GM13976 (cell line): ENCODE measurements around the gene COL4A3.

Experiments used
- DNase-seq: peaks from one replicate; pipeline ENCODE4 v3.0.0; 2012; ENCODE audit warnings: low spot score
- in situ Hi-C: fragments of 300-500 bp; cut with MboI; formaldehyde crosslinking; loops from one replicate; pipeline ENCODE4 v1.12.0; 2022; ENCODE audit warnings: low sequenced_read_pairs, mixed read lengths, inconsistent platforms; ENCODE audit not compliant: unreplicated experiment
- TF ChIP-seq, protein P1 (sequence below): IDR thresholded peaks from 2 replicates; pipeline ENCODE4 v1.5.1; 2012; ENCODE audit warnings: borderline replicate concordance, mild to moderate bottlenecking; ENCODE audit not compliant: insufficient read depth; ENCODE audit errors: extremely low read depth, missing control alignments, control extremely low read depth

The COL4A3 gene

DNA sequence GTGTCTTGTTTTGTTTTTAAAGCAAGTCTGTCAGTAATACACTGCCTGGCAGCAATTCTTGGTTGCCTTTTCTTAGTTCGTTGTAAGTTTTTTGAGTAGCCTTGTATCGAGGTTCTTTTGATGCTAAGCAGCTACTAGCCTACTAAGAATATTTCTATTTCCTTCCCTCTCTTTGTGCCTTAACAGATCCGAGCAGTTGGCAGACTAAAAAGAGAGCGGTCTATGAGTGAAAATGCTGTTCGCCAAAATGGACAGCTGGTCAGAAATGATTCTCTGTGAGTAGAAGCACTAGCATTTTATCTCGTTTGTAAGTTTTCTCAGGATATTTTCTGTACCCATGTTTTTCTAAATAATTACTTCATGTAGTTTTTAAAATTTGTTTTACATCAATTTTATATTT lies 175.7 kb downstream of the COL4A3 start:
- in situ Hi-C loops: no loop called here
- TF ChIP-seq, protein P1, sequence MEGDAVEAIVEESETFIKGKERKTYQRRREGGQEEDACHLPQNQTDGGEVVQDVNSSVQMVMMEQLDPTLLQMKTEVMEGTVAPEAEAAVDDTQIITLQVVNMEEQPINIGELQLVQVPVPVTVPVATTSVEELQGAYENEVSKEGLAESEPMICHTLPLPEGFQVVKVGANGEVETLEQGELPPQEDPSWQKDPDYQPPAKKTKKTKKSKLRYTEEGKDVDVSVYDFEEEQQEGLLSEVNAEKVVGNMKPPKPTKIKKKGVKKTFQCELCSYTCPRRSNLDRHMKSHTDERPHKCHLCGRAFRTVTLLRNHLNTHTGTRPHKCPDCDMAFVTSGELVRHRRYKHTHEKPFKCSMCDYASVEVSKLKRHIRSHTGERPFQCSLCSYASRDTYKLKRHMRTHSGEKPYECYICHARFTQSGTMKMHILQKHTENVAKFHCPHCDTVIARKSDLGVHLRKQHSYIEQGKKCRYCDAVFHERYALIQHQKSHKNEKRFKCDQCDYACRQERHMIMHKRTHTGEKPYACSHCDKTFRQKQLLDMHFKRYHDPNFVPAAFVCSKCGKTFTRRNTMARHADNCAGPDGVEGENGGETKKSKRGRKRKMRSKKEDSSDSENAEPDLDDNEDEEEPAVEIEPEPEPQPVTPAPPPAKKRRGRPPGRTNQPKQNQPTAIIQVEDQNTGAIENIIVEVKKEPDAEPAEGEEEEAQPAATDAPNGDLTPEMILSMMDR: no peak
- no peak for DNase-seq

DNA sequence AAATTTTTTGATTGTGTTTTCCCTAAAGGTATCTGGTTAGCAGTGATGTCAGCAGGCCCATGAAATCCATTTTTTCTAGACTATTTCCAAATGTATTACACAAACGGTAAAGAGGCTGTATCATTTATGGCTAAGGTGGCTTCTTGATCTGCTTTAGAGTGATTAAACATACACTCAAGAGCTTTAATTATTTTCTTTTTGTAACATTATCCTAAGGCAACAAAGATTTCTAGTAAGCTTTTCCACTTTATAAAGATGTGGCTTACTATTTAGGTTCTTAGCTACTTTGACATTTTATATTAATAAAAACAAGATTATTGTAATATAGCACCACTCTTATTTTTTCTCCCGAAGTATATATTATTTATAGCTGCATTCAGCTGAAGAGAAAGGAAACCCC lies 177.1 kb downstream of the COL4A3 start:
- no peak for DNase-seq
- TF ChIP-seq, protein P1: no peak
- in situ Hi-C loops: no loop called here

DNA sequence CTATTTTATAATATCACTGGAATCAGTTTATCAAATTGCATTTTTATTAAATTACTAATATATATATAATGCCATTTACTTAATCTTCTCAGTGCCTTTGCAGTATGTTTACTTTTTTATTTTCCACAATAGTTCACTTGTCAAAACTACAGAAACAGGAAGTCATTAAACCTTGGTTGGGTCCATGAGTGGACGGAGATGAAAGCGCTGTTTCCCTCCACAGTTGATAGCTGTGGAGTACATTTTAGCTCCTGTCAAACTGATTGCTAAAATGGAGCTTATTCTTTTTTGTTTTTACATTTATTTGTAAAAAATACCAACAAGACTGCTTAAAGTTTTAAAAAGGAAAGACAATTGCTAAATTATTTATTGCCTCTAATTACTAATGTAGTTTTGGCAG lies 179.8 kb downstream of the COL4A3 start:
- no peak for DNase-seq
- TF ChIP-seq, protein P1: no peak
- in situ Hi-C loops: no loop called here

DNA sequence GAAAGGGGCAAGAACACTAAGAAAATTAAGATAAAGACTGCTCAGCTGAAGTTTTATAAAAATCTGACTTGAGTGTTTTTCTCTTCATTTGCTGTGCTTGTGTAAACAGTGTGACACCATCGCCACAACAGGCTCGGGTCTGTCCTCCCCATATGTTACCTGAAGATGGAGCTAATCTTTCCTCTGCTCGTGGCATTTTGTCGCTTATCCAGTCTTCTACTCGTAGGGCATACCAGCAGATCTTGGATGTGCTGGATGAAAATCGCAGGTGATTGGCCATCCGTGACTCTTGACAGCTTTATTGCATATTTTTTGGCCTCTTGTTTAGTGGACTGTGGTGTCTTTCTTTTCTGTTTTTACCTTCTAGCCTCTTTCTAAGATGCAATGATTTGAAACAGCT lies 182.7 kb downstream of the COL4A3 start:
- no peak for DNase-seq
- in situ Hi-C loops: no loop called here
- TF ChIP-seq, protein P1: no peak

DNA sequence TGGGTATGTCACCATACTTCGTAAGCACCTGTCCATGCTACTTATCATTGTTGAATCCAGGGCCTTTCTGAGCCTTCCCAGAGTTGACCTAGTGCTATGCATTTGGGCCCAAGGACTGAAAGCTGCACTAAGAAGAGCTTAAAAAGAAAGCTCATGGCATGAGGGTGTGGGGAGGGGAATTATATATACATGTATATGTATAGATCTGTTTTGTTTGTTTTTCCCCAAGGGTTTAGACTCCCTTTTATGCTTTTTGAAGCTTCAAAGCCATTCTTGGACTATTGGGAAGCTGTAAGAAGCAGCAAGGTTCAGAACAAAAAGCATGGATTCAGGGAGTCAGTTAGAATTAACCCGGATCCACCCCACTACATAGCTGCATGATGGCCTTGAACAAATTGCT lies 183.9 kb downstream of the COL4A3 start:
- TF ChIP-seq, protein P1: no peak
- in situ Hi-C loops: no loop called here

DNA sequence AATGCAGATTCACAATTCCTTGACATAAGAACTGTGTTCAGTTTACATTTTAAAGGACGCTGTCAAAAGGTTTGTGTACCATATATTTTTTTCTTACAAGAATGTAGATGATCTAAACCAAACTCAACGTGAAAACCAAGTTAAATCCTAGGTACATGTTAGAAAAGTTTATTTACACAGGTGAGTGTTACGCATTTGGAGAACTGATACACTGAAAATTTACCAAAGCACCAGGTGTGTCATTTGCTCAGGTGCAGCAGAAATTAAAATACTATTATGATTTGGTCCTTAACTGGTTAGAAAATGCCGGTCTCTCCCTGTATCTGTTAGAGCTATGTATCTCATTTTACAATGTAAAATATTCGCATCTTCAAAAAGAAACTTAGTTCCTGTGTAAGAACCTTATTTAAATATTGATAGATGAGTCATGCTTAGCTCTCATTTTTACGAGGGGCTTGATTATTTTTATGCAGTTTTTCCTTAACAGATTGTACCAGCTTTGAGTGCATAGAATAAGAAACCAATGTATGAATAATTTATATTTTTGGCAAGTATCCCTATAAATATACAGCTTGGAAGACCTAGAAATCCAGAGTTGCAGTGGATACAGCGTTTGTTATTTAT lies 185.7 kb downstream of the COL4A3 start:
- in situ Hi-C loops: no loop called here

More for the DNA sequence above, 183.9 kb downstream of the COL4A3 start:
- no peak for DNase-seq

More for the DNA sequence above, 185.7 kb downstream of the COL4A3 start:
- TF ChIP-seq, protein P1: no peak
- DNase-seq: no peak
